Head of caudate nucleus (tissue), 42 donors: ENCODE data around the gene KIRREL3.
A peak's percentile ranks its signal among the peaks of the same experiment; 100 is the strongest.
"Not testable (repeated sequence)": the region's sequence is repeated elsewhere in the genome, so short reads cannot be mapped to it uniquely, and the experiment has no call there.

Experiments
- DNase-seq, 42 donors: peaks; one replicate each; pipeline versions ENCODE4 v3.0.0 to v3.0.0-alpha.2; 2020 to 2021; ENCODE audit warnings: mixed read lengths in 7 of 42
- intact Hi-C: fragments of 100-400 bp; cut with DNase I; formaldehyde crosslinking; loops from one replicate; pipeline ENCODE4 v1.15.0; 2022

Gene KIRREL3

GRCh38 chr11:126400479-126400878 lies 600.1 kb downstream of the KIRREL3 start:
- intact Hi-C loops, result no loop called here
- DNase-seq, result no peak

GRCh38 chr11:126400019-126400418 lies 600.6 kb downstream of the KIRREL3 start:
- intact Hi-C loops, result no loop called here
- no peak for DNase-seq

DNA sequence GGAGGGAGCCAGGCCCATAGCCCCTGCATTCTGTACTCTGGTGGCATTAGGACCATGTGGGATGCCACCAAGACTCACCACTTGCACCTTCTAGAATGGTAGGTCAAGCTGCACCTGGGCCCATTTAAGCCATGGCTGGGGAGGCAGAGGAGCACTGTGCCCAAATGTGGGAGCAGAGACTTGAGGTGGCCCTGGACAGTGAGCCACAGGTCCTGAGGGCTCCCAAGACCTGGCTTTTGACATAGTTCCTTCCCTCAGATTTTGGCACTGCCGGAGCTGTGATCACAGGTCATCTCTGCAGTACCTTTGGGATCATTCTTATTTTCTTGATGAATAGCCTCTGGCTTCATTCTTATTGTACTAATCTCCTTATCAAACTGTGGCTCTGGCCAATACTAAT lies 601.8 kb downstream of the KIRREL3 start:
- intact Hi-C loops, result no loop called here
- no peak for DNase-seq

DNA sequence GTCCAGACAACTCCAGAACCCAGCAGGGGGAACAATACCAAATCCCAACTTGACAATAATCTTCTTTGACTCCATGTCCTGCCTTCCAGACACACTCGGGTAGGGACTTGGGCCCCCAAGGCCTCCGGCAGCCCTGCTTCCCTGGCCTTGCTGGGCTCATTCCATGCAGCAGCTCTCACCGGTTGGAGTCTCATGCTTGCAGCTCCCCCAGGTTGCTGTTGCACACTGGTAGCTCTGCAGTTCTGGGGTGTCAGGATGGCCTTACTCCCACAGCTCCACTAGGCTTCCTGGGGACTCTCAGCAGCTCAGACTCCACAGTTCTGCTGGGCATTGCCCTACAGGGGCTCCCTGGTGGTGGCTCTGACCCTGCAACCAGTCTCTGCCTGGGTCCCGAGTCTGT lies 602.3 kb downstream of the KIRREL3 start:
- no peak for DNase-seq
- intact Hi-C loops, result no loop called here

DNA sequence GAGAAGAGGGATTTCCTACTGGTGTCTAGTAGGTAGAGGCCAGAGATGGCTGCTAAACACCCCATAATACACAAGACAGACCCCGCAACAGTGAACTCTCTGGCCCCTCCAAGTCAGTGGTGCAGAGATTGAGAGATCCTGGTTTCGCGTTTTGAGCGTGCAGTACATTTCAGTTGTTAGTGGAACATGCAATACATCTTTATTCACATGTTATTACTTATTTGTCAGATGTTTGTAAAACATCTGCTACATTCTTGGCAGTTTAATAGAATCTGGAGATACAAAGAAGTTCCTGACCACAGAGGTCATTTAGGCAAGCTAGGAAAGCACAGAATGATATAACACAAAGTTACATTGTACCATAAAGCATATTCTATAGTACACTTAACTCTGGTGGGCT lies 603.6 kb downstream of the KIRREL3 start:
- intact Hi-C loops, result no loop called here
- DNase-seq, result no peak

- intact Hi-C loops, result not testable (repeated sequence)
- peak in 1 of 42 donors; percentile 13 for DNase-seq
Measured at GRCh38 chr11:126396266-126396665, 604.3 kb downstream of the KIRREL3 start.

- DNase-seq, intact Hi-C loops: not testable (repeated sequence)
Measured at GRCh38 chr11:126395784-126396183, 604.8 kb downstream of the KIRREL3 start.

GRCh38 chr11:126394634-126395072 lies 605.9 kb downstream of the KIRREL3 start:
- intact Hi-C loops, result not testable (repeated sequence)
- peak in 27 of 42 donors; percentile 21 to 83 (median 49) for DNase-seq

GRCh38 chr11:126394036-126394435 lies 606.5 kb downstream of the KIRREL3 start:
- DNase-seq, result no peak
- intact Hi-C loops, result no loop called here

DNA sequence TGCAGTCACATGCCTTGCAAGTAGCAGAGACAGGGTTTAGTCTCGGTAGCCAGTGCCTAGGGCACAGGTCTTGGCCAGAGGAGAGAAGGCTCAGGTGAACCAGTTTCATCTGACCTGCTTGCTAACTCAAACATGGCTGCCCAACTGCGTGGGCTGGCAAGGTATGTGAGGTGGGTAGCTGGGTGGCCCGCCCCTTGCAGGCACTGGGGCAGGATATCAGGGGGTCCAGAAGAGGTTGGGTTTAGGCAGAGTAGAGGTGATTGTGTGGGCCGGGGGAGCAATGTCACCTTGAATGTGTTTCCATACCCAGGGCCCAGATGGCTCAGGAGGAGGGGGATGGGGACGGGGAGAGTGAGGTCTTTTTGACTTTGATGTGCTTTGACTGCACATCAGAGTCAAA lies 607.4 kb downstream of the KIRREL3 start:
- intact Hi-C loops, result no loop called here
- no peak for DNase-seq

GRCh38 chr11:126392633-126393013 lies 607.9 kb downstream of the KIRREL3 start:
- DNase-seq, result no peak
- intact Hi-C loops, result no loop called here

DNA sequence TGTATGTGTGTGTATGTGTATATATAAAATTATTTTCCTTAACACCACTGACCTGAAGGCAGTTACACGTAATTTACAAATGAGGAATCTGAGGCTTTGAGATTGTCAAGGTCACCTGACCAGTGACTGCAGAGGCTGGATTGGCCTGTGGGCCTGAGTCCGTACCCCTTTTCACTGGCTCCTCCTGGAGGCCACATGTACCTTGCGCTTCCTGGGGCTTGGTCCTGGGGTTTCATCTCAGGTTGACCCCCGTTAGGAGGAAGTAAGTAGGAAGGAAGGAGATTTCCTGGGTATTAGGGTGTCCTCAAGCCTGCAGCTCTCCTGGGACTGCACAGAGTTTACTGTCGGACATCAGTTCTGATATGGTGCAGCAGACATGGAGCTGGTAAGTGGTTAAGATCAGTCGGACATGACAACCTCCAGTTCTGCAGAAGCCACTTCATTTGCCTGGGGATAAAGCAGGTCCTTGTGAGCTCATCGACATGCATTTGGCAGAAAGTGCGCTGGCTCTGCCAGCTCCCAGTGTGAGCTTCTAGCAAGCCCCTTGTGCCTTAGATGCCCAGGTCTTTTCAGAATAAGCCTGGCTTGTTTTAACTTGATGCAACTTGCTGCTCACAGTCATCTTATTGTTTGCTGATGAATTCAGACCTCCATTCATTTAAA lies 608.5 kb downstream of the KIRREL3 start:
- peak in 34 of 42 donors; percentile 24 to 77 (median 57) for DNase-seq
- intact Hi-C loops, result no loop called here

- intact Hi-C loops, result no loop called here
Measured at GRCh38 chr11:126391286-126391954, 609.1 kb downstream of the KIRREL3 start.

GRCh38 chr11:126390272-126390867 lies 610.2 kb downstream of the KIRREL3 start:
- intact Hi-C loops, result no loop called here

More at GRCh38 chr11:126391286-126391954, 609.1 kb downstream of the KIRREL3 start:
- DNase-seq, result no peak

DNA sequence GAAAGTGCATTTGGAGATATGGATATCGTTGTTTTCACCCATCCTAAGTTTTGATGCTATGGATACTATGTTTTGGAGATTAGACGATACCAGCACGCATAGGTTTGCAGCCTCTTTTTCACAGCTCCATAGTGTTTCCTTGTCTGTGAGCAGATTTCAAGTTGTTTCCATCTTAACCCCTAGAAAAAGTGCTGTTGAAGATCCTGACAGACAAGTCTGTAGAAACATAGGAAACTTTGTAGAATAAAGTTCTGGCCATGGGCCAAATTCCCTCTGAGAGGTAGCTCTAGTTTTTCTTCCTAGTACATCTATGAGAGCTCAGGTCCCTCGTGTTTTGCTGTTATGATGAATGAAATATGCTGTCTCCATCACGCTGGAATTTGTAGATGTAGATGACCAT lies 612.7 kb downstream of the KIRREL3 start:
- no peak for DNase-seq
- intact Hi-C loops, result no loop called here

More at GRCh38 chr11:126390272-126390867, 610.2 kb downstream of the KIRREL3 start:
- no peak for DNase-seq

- intact Hi-C loops, DNase-seq: not testable (repeated sequence)
Measured at GRCh38 chr11:126386729-126387071, 613.9 kb downstream of the KIRREL3 start.

DNA sequence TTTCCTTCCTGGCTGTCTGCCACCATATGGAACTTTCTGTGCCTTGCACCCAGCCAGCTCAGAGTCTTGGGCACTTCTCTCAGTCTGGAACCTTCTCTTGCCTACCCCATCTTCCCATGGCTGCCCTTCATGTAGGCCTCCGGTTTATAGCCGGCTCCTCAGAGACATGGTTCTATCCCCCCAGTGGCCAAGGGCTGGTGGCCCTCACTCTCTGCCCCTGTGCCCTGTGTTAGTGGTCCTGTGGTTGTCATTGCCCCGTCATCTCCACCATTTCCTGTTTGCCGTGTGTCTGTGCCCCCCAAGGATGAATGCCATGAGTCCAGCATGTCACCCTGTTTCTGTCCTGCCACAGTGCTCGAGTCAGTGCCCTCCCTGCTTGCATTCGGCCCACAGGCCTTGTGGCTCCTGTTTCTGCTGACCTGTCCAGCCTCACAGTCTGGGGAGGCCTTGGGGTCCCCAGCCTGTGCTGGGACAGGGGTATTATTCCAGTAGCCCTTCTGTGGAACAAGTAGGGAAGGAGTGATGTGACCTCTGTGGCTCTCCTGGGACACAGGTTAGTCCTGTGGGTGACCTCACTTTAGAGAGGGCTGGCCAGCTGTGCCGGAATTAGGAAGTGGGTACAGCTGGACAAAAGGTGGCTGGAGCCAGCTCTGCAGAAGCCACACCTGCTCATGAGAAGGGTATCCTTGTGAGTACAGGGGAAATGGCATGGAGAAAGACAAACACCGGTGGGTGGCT lies 614.4 kb downstream of the KIRREL3 start:
- DNase-seq, result no peak
- intact Hi-C loops, result no loop called here

- intact Hi-C loops, result no loop called here
- DNase-seq, result no peak
Measured at GRCh38 chr11:126384449-126385070, 616.0 kb downstream of the KIRREL3 start.
